MM.1S (cell line): Measurements from ENCODE around the gene AP2A2.

ENCODE experiments used
- DNase-seq: peaks from one replicate; pipeline ENCODE4 v3.0.0-alpha.2; 2015
- H2AFZ ChIP-seq: fragments of 300-600 bp; sonication (generic); 2 replicates; pipeline ENCODE4 v1.6.0; 2016; ENCODE audit warnings: antibody characterized with exemption, low read length
- H3F3A ChIP-seq: fragments of 300-600 bp; sonication (generic); 2 replicates; pipeline ENCODE4 v1.6.1; 2016; ENCODE audit warnings: mild to moderate bottlenecking, antibody characterized with exemption, low read length, moderate library complexity, mixed read lengths; ENCODE audit not compliant: insufficient read depth
- H3K27ac ChIP-seq: fragments of 300-600 bp; sonication (generic); 2 replicates; pipeline ENCODE4 v1.5.1; 2016; ENCODE audit warnings: mild to moderate bottlenecking, low read length
- H3K27me3 ChIP-seq: fragments of 300-600 bp; sonication (generic); replicated peaks from 2 replicates; pipeline ENCODE4 v1.6.0; 2016; ENCODE audit warnings: low read length; ENCODE audit not compliant: insufficient read depth
- H3K36me3 ChIP-seq: fragments of 300-600 bp; sonication (generic); replicated peaks from 2 replicates; pipeline ENCODE4 v1.6.1; 2016; ENCODE audit warnings: mild to moderate bottlenecking, low read length, mixed read lengths; ENCODE audit not compliant: insufficient read depth
- H3K4me1 ChIP-seq: fragments of 300-600 bp; sonication (generic); 2 replicates; pipeline ENCODE4 v1.6.1; 2016; ENCODE audit warnings: low read length, mixed read lengths
- H3K4me2 ChIP-seq: fragments of 300-600 bp; sonication (generic); 2 replicates; pipeline ENCODE4 v1.6.0; 2016; ENCODE audit warnings: low read depth, low read length
- H3K4me3 ChIP-seq: fragments of 300-600 bp; sonication (generic); 2 replicates; pipeline ENCODE4 v1.5.1; 2016; ENCODE audit warnings: low read length, mixed read lengths
- H3K79me2 ChIP-seq: fragments of 300-600 bp; sonication (generic); 2 replicates; pipeline ENCODE4 v1.6.1; 2016; ENCODE audit warnings: mixed run types, low read length, mixed read lengths
- H3K9ac ChIP-seq: fragments of 300-600 bp; sonication (generic); 2 replicates; pipeline ENCODE4 v1.6.1; 2016; ENCODE audit warnings: low read length, mixed read lengths
- H3K9me2 ChIP-seq: fragments of 300-600 bp; sonication (generic); replicated peaks from 2 replicates; pipeline ENCODE4 v1.6.1; 2016; ENCODE audit warnings: mild to moderate bottlenecking, low read length, mixed read lengths; ENCODE audit not compliant: insufficient read depth
- H3K9me3 ChIP-seq: fragments of 300-600 bp; sonication (generic); replicated peaks from 2 replicates; pipeline ENCODE4 v1.6.1; 2016; ENCODE audit warnings: mild to moderate bottlenecking, low read length, mixed read lengths; ENCODE audit not compliant: insufficient read depth
- H4K20me1 ChIP-seq: fragments of 300-600 bp; sonication (generic); 2 replicates; pipeline ENCODE4 v1.6.1; 2016; ENCODE audit warnings: mild to moderate bottlenecking, low read length, moderate library complexity, mixed read lengths; ENCODE audit not compliant: insufficient read depth
- EZH2 ChIP-seq: fragments of 300-600 bp; sonication (generic); optimal IDR thresholded peaks from 2 replicates; pipeline ENCODE3; 2017; ENCODE audit warnings: low read depth, mild to moderate bottlenecking, antibody characterized with exemption, low read length, mixed read lengths
- EZH2phosphoT487 ChIP-seq: fragments of 300-600 bp; sonication (generic); IDR thresholded peaks from 2 replicates; pipeline ENCODE4 v1.6.1; 2018; ENCODE audit warnings: antibody characterized with exemption, low read length
- TF ChIP-seq, protein P1 (sequence below): fragments of 300-600 bp; sonication (generic); IDR thresholded peaks from 2 replicates; pipeline ENCODE4 v1.5.1; 2016; ENCODE audit warnings: antibody characterized with exemption, low read length, mixed read lengths

The AP2A2 gene

DNA sequence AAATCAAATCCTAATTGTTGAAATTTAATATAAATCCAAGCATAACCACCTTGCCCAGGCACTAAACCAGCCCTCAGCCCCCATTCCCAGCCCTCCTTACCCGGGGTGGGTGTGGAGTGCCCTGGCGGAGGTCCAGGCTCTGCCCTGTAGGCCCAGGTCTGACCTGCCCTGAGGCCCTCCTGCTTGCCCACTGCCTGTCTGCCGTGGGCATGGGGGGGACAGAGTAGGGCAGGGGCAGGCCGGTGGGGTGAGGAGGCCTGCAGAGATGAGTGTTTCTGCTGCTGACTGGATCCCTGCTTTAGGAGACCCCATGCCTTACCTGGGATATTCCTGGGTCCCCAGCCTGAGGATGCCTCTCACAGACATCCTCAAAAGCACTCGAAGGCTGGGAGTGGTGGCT lies 11.5 kb upstream of the AP2A2 start:
- no peak overlapping the region for H3K27ac ChIP-seq
- TF ChIP-seq EZH2phosphoT487: no peak
- TF ChIP-seq, protein P1, sequence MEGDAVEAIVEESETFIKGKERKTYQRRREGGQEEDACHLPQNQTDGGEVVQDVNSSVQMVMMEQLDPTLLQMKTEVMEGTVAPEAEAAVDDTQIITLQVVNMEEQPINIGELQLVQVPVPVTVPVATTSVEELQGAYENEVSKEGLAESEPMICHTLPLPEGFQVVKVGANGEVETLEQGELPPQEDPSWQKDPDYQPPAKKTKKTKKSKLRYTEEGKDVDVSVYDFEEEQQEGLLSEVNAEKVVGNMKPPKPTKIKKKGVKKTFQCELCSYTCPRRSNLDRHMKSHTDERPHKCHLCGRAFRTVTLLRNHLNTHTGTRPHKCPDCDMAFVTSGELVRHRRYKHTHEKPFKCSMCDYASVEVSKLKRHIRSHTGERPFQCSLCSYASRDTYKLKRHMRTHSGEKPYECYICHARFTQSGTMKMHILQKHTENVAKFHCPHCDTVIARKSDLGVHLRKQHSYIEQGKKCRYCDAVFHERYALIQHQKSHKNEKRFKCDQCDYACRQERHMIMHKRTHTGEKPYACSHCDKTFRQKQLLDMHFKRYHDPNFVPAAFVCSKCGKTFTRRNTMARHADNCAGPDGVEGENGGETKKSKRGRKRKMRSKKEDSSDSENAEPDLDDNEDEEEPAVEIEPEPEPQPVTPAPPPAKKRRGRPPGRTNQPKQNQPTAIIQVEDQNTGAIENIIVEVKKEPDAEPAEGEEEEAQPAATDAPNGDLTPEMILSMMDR: no peak

DNA sequence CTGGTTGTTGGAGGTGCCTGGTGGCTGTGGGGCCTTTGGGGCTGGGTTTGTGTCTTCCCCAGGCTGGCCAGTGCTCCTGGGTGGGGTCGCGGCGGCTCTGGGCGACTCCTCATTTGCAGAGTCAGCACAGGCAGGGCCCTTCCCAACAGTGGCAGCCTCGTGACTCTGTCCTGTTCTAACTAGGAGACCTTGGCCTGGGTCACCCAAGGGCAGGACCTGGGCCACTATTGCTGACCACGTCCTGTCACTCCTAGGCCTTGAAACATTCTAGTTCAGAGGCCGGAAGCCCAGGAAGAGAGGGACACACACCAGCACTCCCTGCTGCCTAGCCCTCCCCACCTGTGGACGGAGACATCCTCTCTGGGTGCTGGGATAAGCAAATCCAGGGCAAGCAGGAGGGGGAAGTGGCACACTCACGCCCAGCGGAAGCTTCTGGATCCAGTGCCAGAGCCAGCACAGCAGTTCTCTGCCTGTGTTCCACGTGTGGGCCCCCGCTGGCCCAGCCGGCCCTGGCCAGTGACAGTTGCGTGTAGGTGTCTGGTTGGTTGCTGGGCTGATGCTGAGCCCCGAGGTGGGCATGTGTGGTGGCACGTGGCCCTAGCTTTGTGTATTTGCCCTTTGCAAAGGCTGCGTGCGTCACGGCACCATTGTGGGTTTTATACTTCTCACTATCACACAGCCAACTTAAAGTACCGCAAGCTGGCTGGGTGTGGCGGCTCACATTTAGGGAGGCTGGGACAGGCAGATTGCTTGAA lies 10.7 kb upstream of the AP2A2 start:
- Histone ChIP-seq H3K4me3 (no peak overlapping the region), H3K79me2 (peaks cover 7% of the 10 kb centered on the region), H3K36me3 (no peaks in the 10 kb centered on the region), H3F3A (no peaks in the 10 kb centered on the region), H2AFZ (no peak overlapping the region), H3K27ac (no peak overlapping the region), H3K4me1 (peaks cover 8% of the 10 kb centered on the region; the same call in 1 of the 2 replicates), H3K9me3 (no peaks in the 10 kb centered on the region), H4K20me1 (no peaks in the 10 kb centered on the region), H3K4me2 (no peak overlapping the region), H3K9ac (no peak overlapping the region), H3K27me3 (no peaks in the 10 kb centered on the region; the same call in 1 of the 2 replicates), H3K9me2 (no peaks in the 10 kb centered on the region)
- no peak for DNase-seq
- TF ChIP-seq, protein P1: no peak
- TF ChIP-seq EZH2phosphoT487 (no peak), EZH2 (no peak)

More for the DNA sequence above, 11.5 kb upstream of the AP2A2 start:
- H3K79me2 ChIP-seq: peaks cover 14% of the 10 kb centered on the region
- H3F3A ChIP-seq: peaks cover 6% of the 10 kb centered on the region
- no peak overlapping the region for H3K9ac ChIP-seq
- no peaks in the 10 kb centered on the region for H3K36me3 ChIP-seq
- no peak overlapping the region for H2AFZ ChIP-seq
- H3K9me3 ChIP-seq: no peaks in the 10 kb centered on the region
- H3K27me3 ChIP-seq: no peaks in the 10 kb centered on the region; the same call in 1 of the 2 replicates
- peaks cover 11% of the 10 kb centered on the region for H3K4me1 ChIP-seq
- no peak overlapping the region for H3K4me3 ChIP-seq
- H3K4me2 ChIP-seq: no peak overlapping the region
- no peak for DNase-seq
- no peaks in the 10 kb centered on the region for H4K20me1 ChIP-seq
- H3K9me2 ChIP-seq: no peaks in the 10 kb centered on the region

DNA sequence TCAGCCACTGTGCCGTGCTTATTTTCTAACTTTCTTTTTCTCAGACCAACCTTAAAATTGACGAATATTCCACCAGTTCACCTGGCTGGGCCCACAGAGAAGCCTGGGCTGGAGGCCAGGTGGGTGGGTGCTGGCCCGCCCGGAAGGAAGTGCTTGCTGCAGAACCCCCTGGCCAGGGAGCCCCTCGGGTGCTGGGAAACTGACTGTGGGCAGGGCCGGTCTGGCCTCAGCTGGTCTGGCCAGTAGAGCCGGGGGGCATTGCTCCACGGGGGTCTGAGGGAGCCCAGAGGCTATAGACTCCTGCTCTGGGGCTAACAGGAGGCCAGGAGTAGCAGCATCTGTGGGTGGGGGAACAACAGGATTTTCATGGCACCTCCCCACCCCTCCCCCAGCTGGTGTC lies 8.2 kb upstream of the AP2A2 start:
- Histone ChIP-seq H3K9me3 (no peaks in the 10 kb centered on the region), H3K4me1 (0 out of 2 replicates have a peak, but pooled peaks cover 4% of the 10 kb centered on the region), H3K79me2 (no peaks in the 10 kb centered on the region)

More for the DNA sequence above, 8.2 kb upstream of the AP2A2 start:
- Histone ChIP-seq H3K36me3 (no peaks in the 10 kb centered on the region), H3K4me2 (no peak overlapping the region), H3K9ac (no peak overlapping the region), H3K9me2 (no peaks in the 10 kb centered on the region), H3F3A (no peaks in the 10 kb centered on the region), H3K27me3 (no peaks in the 10 kb centered on the region; the same call in 1 of the 2 replicates), H3K4me3 (no peak overlapping the region), H4K20me1 (no peaks in the 10 kb centered on the region), H2AFZ (no peak overlapping the region), H3K27ac (no peak overlapping the region)
- no peak for DNase-seq
- TF ChIP-seq EZH2phosphoT487: no peak
- no peak for TF ChIP-seq EZH2
- TF ChIP-seq, protein P1: no peak
